Measurements from ENCODE around the gene FANCD2OS. TPM values are rescaled to one million over a fixed set of nuclear protein-coding genes. Genes with fewer than 3 reads are reported as not detected.
A peak's percentile ranks its signal among the peaks of the same experiment; 100 is the strongest.

The FANCD2OS gene
- not detected for total RNA-seq
- 0.18 TPM for polyA plus RNA-seq
- long read RNA-seq, donor 1, result 0 reads
- long read RNA-seq, donor 2, result 0 reads
- long read RNA-seq, donor 3, result 0 reads
- long read RNA-seq, donor 4, result 0 reads
- long read RNA-seq, donor 5, result 0 reads
- long read RNA-seq, donor 6, partial matches to known transcripts, result 18 of 18 reads
- long read RNA-seq, donor 6, other reads (novel, unspliced or antisense), result 0 of 18 reads
- long read RNA-seq, donor 7, partial matches to known transcripts, result 0 of 11 reads
- long read RNA-seq, donor 7, other reads (novel, unspliced or antisense), result 11 of 11 reads
- long read RNA-seq, donor 8, result 0 reads
- long read RNA-seq, donor 9, result 0 reads
- long read RNA-seq, donor 10, partial matches to known transcripts, result 14 of 14 reads
- long read RNA-seq, donor 10, other reads (novel, unspliced or antisense), result 0 of 14 reads

GRCh38 chr3:10108091-10108490 lies at the start of gene FANCD2OS:
FANCD2OS (minus strand) TSS chr3:10108255; CDS start chr3:10104774, 3,481 bp downstream.
- H3K27ac ChIP-seq (ENCODE audit: low read depth in 1 of 2, low read length in 1 of 2), result no peak within 1 kb of the TSS
- no peaks in the 10 kb centered on the region for H3K27me3 ChIP-seq (ENCODE audit: control insufficient read depth in 2 of 2, insufficient read depth in 1 of 2, low read length in 1 of 2)
- WGBS, result 94% methylated on average over 28 of the region's 28 CpGs
- H3K36me3 ChIP-seq (ENCODE audit: control insufficient read depth in 2 of 2, insufficient read depth in 2 of 2, low read length in 1 of 2), result no peaks in the 10 kb centered on the region
- no peaks in the 10 kb centered on the region for H3K4me1 ChIP-seq (ENCODE audit: control insufficient read depth in 2 of 2, insufficient read depth in 2 of 2, low read length in 2 of 2)
- H3K9me3 ChIP-seq (ENCODE audit: control insufficient read depth in 2 of 2, insufficient read depth in 1 of 2, low read length in 1 of 2), result no peaks in the 10 kb centered on the region
- no peak for DNase-seq (ENCODE audit: low read depth in 6 of 9, low spot score in 9 of 9)
- H3K4me3 ChIP-seq (ENCODE audit: low read length in 2 of 2), result no peak within 1 kb of the TSS

DNA sequence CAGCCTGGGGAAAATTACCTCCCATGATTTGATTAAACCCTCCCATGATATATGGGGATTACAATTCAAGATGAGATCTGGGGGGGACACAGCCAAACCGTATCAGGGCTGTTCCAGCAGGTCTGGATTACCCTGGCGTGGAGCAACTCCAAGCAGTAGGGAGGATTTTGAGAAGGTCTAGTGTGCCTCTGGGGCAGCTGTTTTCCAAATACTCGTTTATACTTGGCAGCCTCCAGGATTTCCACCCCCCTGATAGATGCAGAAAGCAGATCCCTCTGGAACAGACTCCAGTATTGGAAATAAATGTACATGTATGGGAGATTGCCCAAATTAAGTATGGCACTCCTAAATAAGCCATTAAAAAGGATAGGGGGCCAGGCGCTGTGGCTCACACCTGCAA lies 49.0 kb upstream of the FANCD2OS start:
- no peaks in the 10 kb centered on the region for H3K9me3 ChIP-seq (ENCODE audit: control insufficient read depth in 2 of 2, insufficient read depth in 1 of 2, low read length in 1 of 2)
- H3K36me3 ChIP-seq (ENCODE audit: control insufficient read depth in 2 of 2, insufficient read depth in 2 of 2, low read length in 1 of 2), result peaks cover 6 to 24% of the 10 kb centered on the region in 2 donors
- no peak overlapping the region for H3K27ac ChIP-seq (ENCODE audit: low read depth in 1 of 2, low read length in 1 of 2)
- no peak for DNase-seq (ENCODE audit: low read depth in 6 of 9, low spot score in 9 of 9)
- H3K4me3 ChIP-seq (ENCODE audit: low read length in 2 of 2), result no peak overlapping the region
- no peaks in the 10 kb centered on the region for H3K27me3 ChIP-seq (ENCODE audit: control insufficient read depth in 2 of 2, insufficient read depth in 1 of 2, low read length in 1 of 2)
- H3K4me1 ChIP-seq (ENCODE audit: control insufficient read depth in 2 of 2, insufficient read depth in 2 of 2, low read length in 2 of 2), result peaks cover 0 to 3% of the 10 kb centered on the region in 2 donors
- 97% methylated on average over 4 of the region's 4 CpGs for WGBS

- no peaks in the 10 kb centered on the region for H3K9me3 ChIP-seq (ENCODE audit: control insufficient read depth in 2 of 2, insufficient read depth in 1 of 2, low read length in 1 of 2)
- no peaks in the 10 kb centered on the region for H3K27me3 ChIP-seq (ENCODE audit: control insufficient read depth in 2 of 2, insufficient read depth in 1 of 2, low read length in 1 of 2)
- H3K4me3 ChIP-seq (ENCODE audit: low read length in 2 of 2), result no peak overlapping the region
- H3K27ac ChIP-seq (ENCODE audit: low read depth in 1 of 2, low read length in 1 of 2), result no peak overlapping the region
- peaks cover 14 to 36% of the 10 kb centered on the region in 2 donors for H3K36me3 ChIP-seq (ENCODE audit: control insufficient read depth in 2 of 2, insufficient read depth in 2 of 2, low read length in 1 of 2)
- no peaks in the 10 kb centered on the region for H3K4me1 ChIP-seq (ENCODE audit: control insufficient read depth in 2 of 2, insufficient read depth in 2 of 2, low read length in 2 of 2)
- DNase-seq (ENCODE audit: low read depth in 6 of 9, low spot score in 9 of 9), result no peak
- WGBS, result 98% methylated on average over 4 of the region's 4 CpGs
Measured at GRCh38 chr3:10155658-10156057, 47.6 kb upstream of the FANCD2OS start.

DNA sequence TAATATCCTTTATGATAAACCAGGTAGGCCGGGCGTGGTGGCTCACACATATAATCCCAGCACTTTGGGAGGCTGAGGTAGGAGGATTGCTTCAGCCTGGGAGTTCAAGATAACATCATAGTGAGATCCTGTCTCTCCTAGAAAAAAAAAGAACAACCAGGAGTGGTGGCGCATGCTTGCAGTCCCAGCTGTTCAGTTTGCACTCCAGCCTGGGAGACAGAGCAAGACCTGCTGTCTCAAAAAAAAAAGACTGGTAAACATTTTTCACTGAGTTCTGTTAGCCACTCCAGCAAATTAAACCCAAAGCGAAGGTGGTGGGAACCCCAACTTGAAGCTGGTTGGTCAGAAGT lies 47.0 kb upstream of the FANCD2OS start:
- Histone ChIP-seq H3K4me1 (ENCODE audit: control insufficient read depth in 2 of 2, insufficient read depth in 2 of 2, low read length in 2 of 2) (no peaks in the 10 kb centered on the region), H3K27ac (ENCODE audit: low read depth in 1 of 2, low read length in 1 of 2) (no peak overlapping the region), H3K9me3 (ENCODE audit: control insufficient read depth in 2 of 2, insufficient read depth in 1 of 2, low read length in 1 of 2) (no peaks in the 10 kb centered on the region), H3K36me3 (ENCODE audit: control insufficient read depth in 2 of 2, insufficient read depth in 2 of 2, low read length in 1 of 2) (peaks cover 15 to 41% of the 10 kb centered on the region in 2 donors), H3K4me3 (ENCODE audit: low read length in 2 of 2) (no peak overlapping the region), H3K27me3 (ENCODE audit: control insufficient read depth in 2 of 2, insufficient read depth in 1 of 2, low read length in 1 of 2) (no peaks in the 10 kb centered on the region)
- no peak for DNase-seq (ENCODE audit: low read depth in 6 of 9, low spot score in 9 of 9)
- WGBS, result 98% methylated on average over 4 of the region's 4 CpGs

DNA sequence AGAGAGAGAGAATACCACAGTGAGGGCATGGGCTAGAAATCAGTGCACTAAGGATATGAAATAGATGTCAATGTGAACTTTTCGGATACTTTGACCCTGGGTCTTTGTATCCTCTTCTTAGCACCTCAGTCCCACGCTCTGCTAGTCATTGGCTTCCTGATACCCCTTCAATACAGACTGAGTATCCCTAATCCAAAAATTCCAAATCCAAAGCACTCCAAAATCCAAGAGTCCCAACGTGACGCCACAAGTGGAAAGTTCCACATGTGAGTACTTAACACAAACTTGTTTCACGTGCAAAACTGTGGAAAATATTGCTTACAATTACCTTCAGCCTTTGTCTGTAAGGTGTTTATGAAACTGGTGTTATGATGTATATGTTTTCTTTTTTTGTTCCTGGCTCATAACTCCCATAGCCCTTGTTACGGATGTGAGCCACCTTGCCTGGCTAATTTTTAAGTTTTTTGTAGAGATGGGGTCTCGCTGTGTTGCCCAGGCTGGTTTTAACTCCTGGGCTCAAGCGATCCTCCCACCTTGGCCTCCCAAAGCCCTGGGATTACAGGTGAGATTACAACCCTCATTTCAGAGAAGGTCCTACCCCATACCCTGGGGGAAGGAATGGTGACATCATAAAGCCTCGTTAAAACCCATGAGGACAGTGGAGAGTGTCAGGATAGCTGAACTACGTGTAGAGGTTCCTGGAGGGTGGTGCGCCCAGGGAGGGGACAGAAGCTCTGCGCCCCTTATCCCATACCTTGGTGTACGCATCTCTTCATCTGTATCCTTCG lies 46.5 kb upstream of the FANCD2OS start:
- Histone ChIP-seq H3K4me1 (ENCODE audit: control insufficient read depth in 2 of 2, insufficient read depth in 2 of 2, low read length in 2 of 2) (no peaks in the 10 kb centered on the region), H3K27ac (ENCODE audit: low read depth in 1 of 2, low read length in 1 of 2) (no peak overlapping the region), H3K4me3 (ENCODE audit: low read length in 2 of 2) (no peak overlapping the region), H3K36me3 (ENCODE audit: control insufficient read depth in 2 of 2, insufficient read depth in 2 of 2, low read length in 1 of 2) (peaks cover 20 to 47% of the 10 kb centered on the region in 2 donors), H3K27me3 (ENCODE audit: control insufficient read depth in 2 of 2, insufficient read depth in 1 of 2, low read length in 1 of 2) (no peaks in the 10 kb centered on the region), H3K9me3 (ENCODE audit: control insufficient read depth in 2 of 2, insufficient read depth in 1 of 2, low read length in 1 of 2) (no peaks in the 10 kb centered on the region)
- no peak for DNase-seq (ENCODE audit: low read depth in 6 of 9, low spot score in 9 of 9)
- 98% methylated on average over 14 of the region's 14 CpGs for WGBS

DNA sequence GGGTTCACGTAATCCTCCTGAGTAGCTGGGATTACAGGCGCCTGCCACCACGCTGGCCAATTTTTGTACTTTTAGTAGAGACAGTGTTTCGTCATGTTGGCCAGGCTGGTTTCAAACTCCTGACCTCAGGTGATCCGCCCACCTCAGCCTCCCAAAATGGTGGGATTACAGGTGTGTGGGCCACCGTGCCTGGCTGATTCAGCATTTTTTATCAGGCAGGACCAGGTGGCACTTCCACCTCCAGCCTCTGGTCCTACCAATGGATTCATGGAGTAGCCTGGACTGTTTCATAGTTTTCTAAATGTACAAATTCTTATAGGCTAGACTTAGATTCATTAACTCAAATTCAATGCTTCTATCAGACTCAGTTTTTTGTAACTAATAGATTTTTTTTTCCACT lies 42.9 kb upstream of the FANCD2OS start:
- Histone ChIP-seq H3K27me3 (ENCODE audit: control insufficient read depth in 2 of 2, insufficient read depth in 1 of 2, low read length in 1 of 2) (no peaks in the 10 kb centered on the region), H3K4me1 (ENCODE audit: control insufficient read depth in 2 of 2, insufficient read depth in 2 of 2, low read length in 2 of 2) (no peaks in the 10 kb centered on the region), H3K9me3 (ENCODE audit: control insufficient read depth in 2 of 2, insufficient read depth in 1 of 2, low read length in 1 of 2) (no peaks in the 10 kb centered on the region), H3K36me3 (ENCODE audit: control insufficient read depth in 2 of 2, insufficient read depth in 2 of 2, low read length in 1 of 2) (peaks cover 38 to 68% of the 10 kb centered on the region in 2 donors), H3K27ac (ENCODE audit: low read depth in 1 of 2, low read length in 1 of 2) (no peak overlapping the region), H3K4me3 (ENCODE audit: low read length in 2 of 2) (no peak overlapping the region)
- WGBS, result 88% methylated on average over 6 of the region's 6 CpGs
- DNase-seq (ENCODE audit: low read depth in 6 of 9, low spot score in 9 of 9), result no peak

GRCh38 chr3:10149226-10149625 lies 41.2 kb upstream of the FANCD2OS start:
- no peaks in the 10 kb centered on the region for H3K9me3 ChIP-seq (ENCODE audit: control insufficient read depth in 2 of 2, insufficient read depth in 1 of 2, low read length in 1 of 2)
- peaks cover 38 to 58% of the 10 kb centered on the region in 2 donors for H3K36me3 ChIP-seq (ENCODE audit: control insufficient read depth in 2 of 2, insufficient read depth in 2 of 2, low read length in 1 of 2)
- DNase-seq (ENCODE audit: low read depth in 6 of 9, low spot score in 9 of 9), result no peak
- 97% methylated on average over 8 of the region's 8 CpGs for WGBS
- no peak overlapping the region for H3K4me3 ChIP-seq (ENCODE audit: low read length in 2 of 2)
- peak overlapping the region in 1 of 2 donors; percentile 18 for H3K27ac ChIP-seq (ENCODE audit: low read depth in 1 of 2, low read length in 1 of 2)
- no peaks in the 10 kb centered on the region for H3K27me3 ChIP-seq (ENCODE audit: control insufficient read depth in 2 of 2, insufficient read depth in 1 of 2, low read length in 1 of 2)
- H3K4me1 ChIP-seq (ENCODE audit: control insufficient read depth in 2 of 2, insufficient read depth in 2 of 2, low read length in 2 of 2), result peaks cover 0 to 5% of the 10 kb centered on the region in 2 donors

DNA sequence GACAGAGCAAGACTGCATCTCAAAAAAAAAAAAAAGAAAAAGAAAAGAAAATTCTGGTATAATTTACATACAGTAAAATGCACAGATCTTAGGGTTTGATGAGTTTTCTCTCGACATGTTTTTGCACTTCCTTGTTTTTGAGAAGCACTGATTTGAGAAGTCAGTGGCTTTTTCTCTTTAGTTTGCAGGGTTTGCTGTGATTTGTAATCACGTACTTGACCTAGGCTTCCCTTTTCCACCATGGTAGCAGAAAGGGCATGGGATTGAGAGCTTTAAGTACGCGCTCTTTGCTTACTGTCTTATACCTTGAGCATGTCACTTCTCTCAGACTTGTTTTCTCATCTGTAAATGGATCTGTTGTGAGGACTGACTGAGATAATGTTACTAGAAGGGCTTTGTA lies 37.6 kb upstream of the FANCD2OS start:
- Histone ChIP-seq H3K9me3 (ENCODE audit: control insufficient read depth in 2 of 2, insufficient read depth in 1 of 2, low read length in 1 of 2) (peaks cover 0 to 2% of the 10 kb centered on the region in 2 donors), H3K27ac (ENCODE audit: low read depth in 1 of 2, low read length in 1 of 2) (peak overlapping the region in 1 of 2 donors; percentile 26), H3K4me1 (ENCODE audit: control insufficient read depth in 2 of 2, insufficient read depth in 2 of 2, low read length in 2 of 2) (peaks cover 19 to 25% of the 10 kb centered on the region in 2 donors), H3K36me3 (ENCODE audit: control insufficient read depth in 2 of 2, insufficient read depth in 2 of 2, low read length in 1 of 2) (peaks cover 27 to 42% of the 10 kb centered on the region in 2 donors), H3K27me3 (ENCODE audit: control insufficient read depth in 2 of 2, insufficient read depth in 1 of 2, low read length in 1 of 2) (no peaks in the 10 kb centered on the region), H3K4me3 (ENCODE audit: low read length in 2 of 2) (no peak overlapping the region)
- DNase-seq (ENCODE audit: low read depth in 6 of 9, low spot score in 9 of 9), result no peak
- WGBS, result 72% methylated on average over 4 of the region's 4 CpGs
